Activated CD4-positive, CD25-positive, alpha-beta regulatory T cell (primary cell): ENCODE data around the gene C22orf42.
"Not testable (repeated sequence)": the region's sequence is repeated elsewhere in the genome, so short reads cannot be mapped to it uniquely, and the experiment has no call there.

Source experiments
- DNase-seq, 4 experiments: peaks; one replicate each; lab custom pipeline; 2025; lab: John Stamatoyannopoulos, UW

Gene C22orf42

GRCh38 chr22:32134796-32135195, 24.3 kb downstream of the C22orf42 start:
- DNase-seq = not testable (repeated sequence)

GRCh38 chr22:32132783-32133182, 26.3 kb downstream of the C22orf42 start:
- no peak for DNase-seq

- DNase-seq = no peak
Observed at GRCh38 chr22:32132126-32132525, 27.0 kb downstream of the C22orf42 start.

- DNase-seq = no peak
Observed at GRCh38 chr22:32130464-32130863, 28.6 kb downstream of the C22orf42 start.

GRCh38 chr22:32127904-32128303, 31.2 kb downstream of the C22orf42 start:
- DNase-seq = no peak

- DNase-seq = no peak
Observed at GRCh38 chr22:32123657-32124056, 35.4 kb downstream of the C22orf42 start.

GRCh38 chr22:32122899-32123298, 36.2 kb downstream of the C22orf42 start:
- no peak for DNase-seq

- no peak for DNase-seq
Observed at GRCh38 chr22:32120603-32121002, 38.5 kb downstream of the C22orf42 start.

GRCh38 chr22:32119568-32120235, 39.4 kb downstream of the C22orf42 start:
- no peak for DNase-seq

- DNase-seq = no peak
Observed at GRCh38 chr22:32112380-32112779, 46.7 kb downstream of the C22orf42 start.

GRCh38 chr22:32106930-32107329, 52.2 kb downstream of the C22orf42 start:
- no peak for DNase-seq

GRCh38 chr22:32103658-32104315, 55.3 kb downstream of the C22orf42 start:
- no peak for DNase-seq

GRCh38 chr22:32100711-32101110, 58.4 kb downstream of the C22orf42 start:
- no peak for DNase-seq
